Measurements from ENCODE around the gene KDM6A.

DNA sequence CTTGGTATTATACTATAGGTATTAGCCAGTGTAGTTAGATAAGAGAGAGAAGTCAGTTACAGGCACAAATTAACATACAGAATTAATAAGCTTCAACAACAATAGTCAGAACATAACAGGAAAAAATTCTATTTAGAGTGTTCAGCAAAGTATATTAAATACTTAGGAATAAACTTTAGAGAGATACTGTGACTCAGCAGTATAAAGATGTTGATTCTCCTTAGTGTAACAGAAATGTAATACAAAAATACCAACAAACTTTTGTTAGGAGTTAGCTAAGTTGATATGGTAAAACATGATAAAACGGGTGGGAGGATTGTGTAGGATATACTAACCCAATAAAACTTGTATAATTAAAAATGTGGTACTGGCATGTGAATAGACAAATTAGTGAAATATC, 173.4 kb downstream of the KDM6A start:
- TF ChIP-seq SIN3A (IDR thresholded peaks at IDR 0.05; ENCODE audit: borderline replicate concordance, insufficient read depth, low read depth, low read length) (no peak), POLR2AphosphoS5 (IDR thresholded peaks at IDR 0.05; ENCODE audit: low read depth, low read length) (no peak), TCF7L2 (IDR thresholded peaks at IDR 0.05; ENCODE audit: low read depth, low read length) (no peak)
- TF ChIP-seq, protein P1, sequence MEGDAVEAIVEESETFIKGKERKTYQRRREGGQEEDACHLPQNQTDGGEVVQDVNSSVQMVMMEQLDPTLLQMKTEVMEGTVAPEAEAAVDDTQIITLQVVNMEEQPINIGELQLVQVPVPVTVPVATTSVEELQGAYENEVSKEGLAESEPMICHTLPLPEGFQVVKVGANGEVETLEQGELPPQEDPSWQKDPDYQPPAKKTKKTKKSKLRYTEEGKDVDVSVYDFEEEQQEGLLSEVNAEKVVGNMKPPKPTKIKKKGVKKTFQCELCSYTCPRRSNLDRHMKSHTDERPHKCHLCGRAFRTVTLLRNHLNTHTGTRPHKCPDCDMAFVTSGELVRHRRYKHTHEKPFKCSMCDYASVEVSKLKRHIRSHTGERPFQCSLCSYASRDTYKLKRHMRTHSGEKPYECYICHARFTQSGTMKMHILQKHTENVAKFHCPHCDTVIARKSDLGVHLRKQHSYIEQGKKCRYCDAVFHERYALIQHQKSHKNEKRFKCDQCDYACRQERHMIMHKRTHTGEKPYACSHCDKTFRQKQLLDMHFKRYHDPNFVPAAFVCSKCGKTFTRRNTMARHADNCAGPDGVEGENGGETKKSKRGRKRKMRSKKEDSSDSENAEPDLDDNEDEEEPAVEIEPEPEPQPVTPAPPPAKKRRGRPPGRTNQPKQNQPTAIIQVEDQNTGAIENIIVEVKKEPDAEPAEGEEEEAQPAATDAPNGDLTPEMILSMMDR (IDR thresholded peaks at IDR 0.05): no peak
